Stimulated activated CD8-positive, alpha-beta memory T cell treated with anti-CD3 and anti-CD28 coated beads, Interleukin-15, amount 100 ng/mL, for 4 hours (primary cell): Measurements from ENCODE around the gene NEUROG1.
"Not testable (repeated sequence)": the region's sequence is repeated elsewhere in the genome, so short reads cannot be mapped to it uniquely, and the experiment has no call there.

Experiments used
- DNase-seq, 2 donors: peaks; one replicate each; pipeline ENCODE4 v3.0.0-alpha.2; 2020; ENCODE audit warnings: low read depth in 2 of 2

Gene NEUROG1

GRCh38 chr5:135537271-135537670 is 1.5 kb upstream of the NEUROG1 start:
- DNase-seq, result no peak

DNA sequence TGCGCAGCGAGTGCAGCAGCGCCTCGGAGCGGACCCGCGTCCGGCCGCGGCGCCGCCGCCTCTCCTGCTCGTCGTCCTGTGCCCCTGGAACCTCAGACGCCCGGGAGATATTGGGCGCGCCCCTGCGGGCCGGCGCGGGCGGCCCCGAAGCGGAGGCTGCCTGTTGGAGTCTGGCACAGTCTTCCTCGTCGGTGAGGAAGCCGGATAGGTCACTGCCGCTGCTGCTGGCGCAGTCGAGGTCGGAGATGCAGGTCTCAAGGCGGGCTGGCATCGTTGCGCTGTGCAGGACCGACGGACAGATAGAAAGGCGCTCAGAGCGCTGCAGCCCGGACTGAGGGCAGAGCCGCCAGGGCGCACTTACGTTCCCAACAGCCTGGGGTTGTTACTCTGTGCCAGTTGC is 344 bp downstream of the NEUROG1 start:
- DNase-seq, result no peak

DNA sequence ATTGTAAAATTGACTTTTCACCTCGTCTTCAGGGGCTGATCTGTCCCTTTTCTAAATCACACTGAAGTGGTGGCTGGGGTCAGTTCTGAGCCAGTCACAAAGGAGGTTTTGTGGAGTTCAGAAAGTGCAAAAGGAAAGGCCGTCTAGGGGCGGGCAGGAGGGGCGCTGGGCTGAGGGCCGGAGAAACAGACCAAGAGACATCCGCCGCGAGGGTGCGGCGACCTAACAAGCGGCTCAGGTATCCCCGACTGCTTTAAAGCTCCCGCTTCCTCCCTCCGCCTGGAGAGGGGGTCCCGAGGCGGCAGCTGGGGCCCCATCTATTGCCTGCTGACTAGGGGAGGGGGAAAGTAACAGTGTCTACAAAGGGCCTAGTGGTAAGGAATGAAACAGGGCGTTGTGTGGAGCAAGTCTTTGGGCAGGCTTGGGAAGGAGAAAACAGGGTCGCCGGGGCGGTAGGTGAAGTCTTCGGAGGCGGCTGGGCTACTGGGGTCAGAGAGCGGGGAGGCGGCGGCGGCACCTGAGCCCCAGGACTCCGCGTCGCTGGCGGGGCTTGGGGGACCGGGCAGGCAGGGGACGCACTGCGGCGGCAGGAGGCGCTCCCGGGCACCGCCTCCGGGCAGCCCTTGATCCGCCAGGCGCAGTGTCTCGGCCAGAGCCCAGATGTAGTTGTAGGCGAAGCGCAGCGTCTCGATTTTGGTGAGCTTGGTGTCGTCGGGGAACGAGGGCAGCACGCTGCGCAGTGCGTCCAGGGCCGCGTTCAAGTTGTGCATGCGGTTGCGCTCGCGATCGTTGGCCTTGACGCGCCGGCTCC is 950 bp downstream of the NEUROG1 start:
- DNase-seq, result no peak

- no peak for DNase-seq
Observed at GRCh38 chr5:135533794-135534193, 2.0 kb downstream of the NEUROG1 start.

DNA sequence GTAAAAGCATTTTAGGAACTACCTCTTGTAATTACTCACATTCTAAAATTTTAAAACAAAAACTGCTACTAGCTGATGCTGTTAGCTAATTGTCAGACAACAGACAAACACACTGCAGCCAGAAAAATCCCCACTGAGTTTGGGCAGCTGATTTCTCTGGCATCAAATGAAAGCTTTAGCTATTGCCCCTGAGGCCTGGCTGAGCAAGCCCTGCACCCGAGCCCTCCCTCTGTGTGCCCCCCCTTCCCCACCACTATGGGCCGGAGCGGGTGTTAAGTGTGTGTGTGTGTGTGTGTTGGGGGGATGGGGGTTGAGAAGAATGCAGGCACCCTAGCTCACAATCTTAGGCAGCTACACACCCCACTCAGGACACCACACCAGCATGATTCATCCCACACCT is 2.4 kb downstream of the NEUROG1 start:
- DNase-seq, result no peak

DNA sequence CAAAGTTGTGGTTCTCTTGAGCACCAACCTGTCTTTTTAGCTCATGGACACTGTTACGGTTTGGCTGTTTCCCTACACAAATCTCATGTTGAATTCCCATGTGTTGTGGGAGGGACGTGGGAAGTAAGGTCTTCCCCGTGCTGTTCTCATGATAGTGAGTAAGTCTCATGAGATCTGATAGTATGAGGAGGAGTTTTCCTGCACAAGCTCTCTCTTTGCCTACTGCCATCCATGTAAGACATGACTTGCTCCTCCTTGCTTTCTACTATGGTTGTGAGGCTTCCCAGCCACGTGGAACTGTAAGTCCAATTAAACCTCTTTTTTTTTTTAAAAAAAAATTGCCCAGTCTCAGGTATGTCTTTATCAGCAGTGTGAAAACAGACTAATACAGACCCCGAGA is 6.2 kb downstream of the NEUROG1 start:
- not testable (repeated sequence) for DNase-seq

DNA sequence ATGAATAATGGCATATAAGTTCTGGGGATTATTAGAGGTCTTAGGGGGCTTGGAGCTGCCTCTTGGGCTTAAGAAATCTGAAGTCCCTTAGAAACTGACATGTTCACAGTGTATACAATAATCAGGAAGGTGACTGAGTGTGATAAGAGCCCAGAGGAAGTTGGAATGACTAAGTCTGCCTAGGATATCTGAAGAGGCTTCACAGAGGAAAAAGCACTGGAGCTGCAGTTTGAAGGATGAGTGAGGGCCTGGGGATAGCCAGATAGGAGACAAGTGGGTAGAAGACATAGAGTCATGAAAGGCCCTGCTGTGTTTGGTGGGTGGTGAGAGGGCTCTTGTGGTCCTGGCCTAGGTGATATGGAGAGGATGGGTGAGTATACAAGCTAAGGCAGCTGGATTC is 8.8 kb downstream of the NEUROG1 start:
- DNase-seq, result no peak

DNA sequence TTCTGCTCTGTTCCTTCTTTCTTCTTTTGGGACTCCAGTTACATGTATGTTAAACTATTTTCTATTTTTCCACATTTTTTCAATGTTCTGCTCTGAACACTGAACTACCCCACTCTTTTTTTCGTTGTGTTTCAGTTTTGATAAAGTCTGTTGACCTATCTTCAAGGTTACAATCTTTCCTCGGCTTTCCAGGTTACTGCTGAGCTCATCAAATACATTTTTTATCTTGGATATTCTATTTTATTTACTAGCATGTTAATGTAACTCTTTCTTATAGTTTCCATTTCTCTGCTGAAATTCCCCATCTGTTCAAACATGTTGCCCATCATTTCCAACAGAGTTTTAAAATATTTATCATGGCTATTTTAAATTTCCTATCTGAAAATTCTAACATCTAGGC is 13.8 kb downstream of the NEUROG1 start:
- no peak for DNase-seq

DNA sequence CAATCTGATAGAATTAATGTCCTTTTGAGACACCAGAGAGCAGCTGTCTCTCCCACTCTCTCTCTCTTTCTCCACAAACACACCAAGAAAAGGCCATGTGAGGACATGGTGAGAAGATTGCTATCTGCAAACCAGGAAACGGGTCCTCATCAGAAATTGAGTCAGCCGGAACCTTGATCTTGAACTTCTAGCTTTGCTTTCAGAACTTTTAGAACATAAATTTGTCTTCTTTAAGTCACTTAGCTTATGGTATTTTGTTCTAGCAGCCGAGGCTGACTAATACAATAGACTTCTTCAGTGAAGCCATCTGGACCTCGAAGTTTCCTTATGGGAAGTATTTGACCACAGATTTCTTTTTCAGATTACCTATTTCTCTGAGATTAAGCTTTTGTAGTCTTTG is 18.1 kb downstream of the NEUROG1 start:
- DNase-seq, result no peak

- no peak for DNase-seq
Observed at GRCh38 chr5:135514116-135514515, 21.6 kb downstream of the NEUROG1 start.

DNA sequence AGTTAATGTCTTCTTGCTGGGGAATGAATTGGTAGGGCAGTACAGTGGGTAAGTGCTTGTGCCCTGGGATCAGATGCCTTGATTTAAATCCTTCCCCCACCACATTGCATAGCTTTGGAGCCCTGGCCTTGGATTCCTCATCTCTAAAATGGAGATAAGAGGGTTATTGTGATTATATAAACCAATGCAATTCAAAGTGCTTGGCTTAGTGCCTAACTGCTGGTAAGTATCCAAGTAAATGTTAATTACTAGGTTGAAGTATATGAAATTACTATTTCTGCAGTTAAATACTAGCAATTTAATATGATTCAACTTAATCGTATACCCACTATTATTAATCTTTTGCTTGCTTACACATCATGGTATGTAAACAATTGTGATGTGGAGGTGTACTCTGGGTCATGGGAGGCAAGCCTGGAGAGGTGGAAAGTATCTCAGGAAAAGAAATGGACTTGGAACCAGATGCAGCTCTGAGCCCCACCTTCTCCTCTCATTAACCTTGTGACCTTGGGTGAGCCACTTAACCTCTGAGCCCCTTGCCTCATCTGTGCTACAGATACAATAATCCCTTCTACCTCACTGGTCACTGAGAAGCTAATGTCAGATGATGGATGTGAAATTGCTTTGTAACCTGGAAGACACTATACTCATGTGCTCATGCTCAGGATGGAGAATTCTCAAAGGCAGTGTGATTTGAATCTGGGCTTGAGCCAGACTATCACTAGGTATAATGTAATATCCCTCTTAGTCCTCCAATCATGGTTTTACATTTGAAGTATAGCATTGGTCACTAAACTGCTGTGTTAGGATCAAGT is 23.8 kb downstream of the NEUROG1 start:
- no peak for DNase-seq

GRCh38 chr5:135509995-135510394 is 25.8 kb downstream of the NEUROG1 start:
- no peak for DNase-seq

GRCh38 chr5:135508496-135509005 is 27.2 kb downstream of the NEUROG1 start:
- DNase-seq, result no peak

DNA sequence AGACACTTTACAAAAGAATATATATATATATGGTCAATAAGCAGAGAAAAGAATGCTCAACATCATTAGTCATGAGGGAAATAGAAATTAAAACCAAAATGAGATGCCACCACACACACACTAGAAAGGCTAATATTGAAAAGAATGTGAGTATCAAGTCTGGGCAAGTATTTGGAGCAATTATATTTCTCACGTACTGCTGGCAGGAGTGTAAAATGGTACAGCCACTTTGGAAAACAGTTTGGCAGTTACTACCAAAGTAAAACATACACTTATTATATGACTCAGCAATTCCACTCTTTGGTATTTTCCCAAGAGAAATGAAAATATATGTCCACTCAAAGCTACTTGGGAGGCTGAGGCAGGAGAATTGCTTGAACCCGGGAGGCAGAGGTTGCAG is 29.8 kb downstream of the NEUROG1 start:
- DNase-seq, result no peak

DNA sequence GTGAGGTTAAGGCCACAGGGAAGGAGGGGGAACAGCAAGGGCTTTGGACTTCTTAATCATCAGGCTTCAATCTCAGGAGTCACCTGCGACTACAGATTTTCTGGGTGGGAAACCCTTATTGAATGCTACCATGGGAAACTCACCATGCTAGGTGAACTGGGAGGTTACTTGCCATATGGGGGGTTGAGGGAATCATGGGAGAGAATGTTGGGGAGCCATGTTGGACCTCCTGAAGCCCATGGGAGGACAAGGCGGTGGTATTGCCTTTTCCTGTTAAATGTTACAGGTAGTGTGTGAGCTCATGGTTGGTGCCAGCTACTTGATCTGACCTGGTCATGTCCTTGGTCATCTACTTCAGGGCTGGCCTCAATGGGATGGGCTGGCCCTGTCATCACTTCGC is 31.4 kb downstream of the NEUROG1 start:
- no peak for DNase-seq

DNA sequence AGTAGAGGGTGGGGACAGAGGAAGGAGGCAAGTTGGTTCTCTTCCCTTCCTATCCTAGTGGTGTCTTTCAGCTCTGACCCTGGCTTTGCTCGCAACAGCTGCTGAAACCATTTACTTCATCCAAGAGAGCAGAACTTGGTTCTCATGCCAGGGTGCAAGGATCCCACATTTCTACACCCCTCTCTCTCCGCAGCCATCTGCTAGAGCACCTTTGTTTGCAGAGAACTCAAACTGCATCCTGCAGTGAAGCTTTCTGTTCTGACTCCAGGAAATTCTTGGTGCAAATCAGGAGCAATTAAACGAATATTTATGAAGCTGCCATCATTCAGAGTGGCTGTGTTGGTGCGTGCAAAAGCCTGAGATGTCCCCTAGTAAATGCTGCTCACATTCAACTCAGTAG is 31.9 kb downstream of the NEUROG1 start:
- DNase-seq, result no peak

GRCh38 chr5:135502836-135503520 is 32.8 kb downstream of the NEUROG1 start:
- DNase-seq, result no peak

GRCh38 chr5:135501965-135502364 is 33.8 kb downstream of the NEUROG1 start:
- DNase-seq, result no peak

DNA sequence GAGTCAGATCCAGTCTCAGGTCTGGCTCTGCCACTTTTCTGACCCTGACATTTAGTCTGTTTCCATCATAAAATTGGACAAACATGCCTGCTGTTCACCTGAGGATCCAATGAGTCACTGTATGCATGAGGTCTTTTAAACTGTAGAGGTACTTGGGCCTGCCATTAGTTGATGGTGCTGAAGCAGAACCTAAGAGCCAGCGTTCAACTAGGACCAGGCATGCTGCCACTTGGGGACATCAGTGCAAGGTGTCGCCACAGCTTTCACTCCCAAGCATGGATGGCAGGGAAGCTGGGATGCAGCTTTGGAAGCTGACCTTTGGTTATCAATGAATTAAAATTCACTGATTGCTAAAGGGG is 37.1 kb downstream of the NEUROG1 start:
- no peak for DNase-seq

DNA sequence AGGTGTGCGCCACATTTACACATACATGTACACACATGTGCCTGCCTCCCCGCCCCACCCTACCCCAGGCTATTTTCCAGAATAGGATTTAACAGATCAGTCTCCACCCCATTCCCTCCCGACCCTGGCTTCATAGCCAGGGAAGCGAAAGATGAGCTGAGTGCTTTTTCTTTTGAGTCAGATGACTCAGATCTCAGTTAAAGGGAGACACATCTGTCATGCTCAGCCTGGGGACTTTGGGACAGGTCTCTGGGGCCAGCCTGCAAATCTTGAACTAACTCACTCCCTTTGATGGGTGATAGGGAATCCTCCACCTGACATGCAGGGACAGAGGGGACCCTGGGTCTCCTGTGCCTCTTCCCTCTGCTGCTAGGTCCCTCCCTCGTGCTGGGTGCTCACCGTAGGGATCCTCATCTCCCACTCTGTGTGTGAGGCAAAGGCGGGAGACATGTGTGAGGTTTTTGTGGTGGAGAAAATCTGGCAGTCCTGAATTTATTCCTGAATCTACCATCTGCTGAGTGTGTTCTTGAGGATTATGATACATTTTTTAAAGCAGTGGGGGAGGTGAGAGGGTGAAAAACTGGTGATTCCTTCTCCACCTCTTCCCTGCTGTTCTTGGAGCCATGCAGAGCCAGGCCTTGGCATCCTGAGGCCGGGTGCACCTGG is 37.7 kb downstream of the NEUROG1 start:
- DNase-seq, result no peak

GRCh38 chr5:135495531-135495930 is 40.2 kb downstream of the NEUROG1 start:
- not testable (repeated sequence) for DNase-seq

DNA sequence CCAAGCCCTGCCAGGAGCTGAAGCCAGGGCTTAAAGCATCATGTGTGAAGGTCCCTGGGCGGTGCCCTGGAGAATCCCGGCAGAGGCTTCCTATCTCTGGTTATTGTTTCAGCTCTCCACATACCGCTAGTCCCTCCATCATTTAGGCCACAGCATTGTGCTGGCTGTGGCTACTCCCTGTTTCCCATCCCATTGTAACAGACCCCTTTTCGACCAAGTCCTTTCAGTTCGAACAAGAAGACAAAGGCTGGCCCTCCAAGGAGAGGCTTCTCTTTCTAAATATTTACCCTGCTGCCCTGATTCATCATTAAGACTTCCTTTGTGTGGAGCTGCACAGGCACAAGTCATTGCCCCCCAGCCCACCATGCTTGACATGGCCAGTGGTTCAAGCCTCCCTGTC is 41.6 kb downstream of the NEUROG1 start:
- DNase-seq, result no peak
